Purkinje cell (primary cell): Measurements from ENCODE around the gene BLMH. TPM values are rescaled to one million over a fixed set of nuclear protein-coding genes. Genes with fewer than 3 reads are reported as not detected.

Source experiments
- polyA plus RNA-seq: library from polyadenylated mRNA; unstranded; fragments of >200 nt; fragmentation: Nextera tagmentation; gene quantifications from 2 replicates; pipeline ENCODE4 v1.2.1, GENCODE V29; 2014

Gene BLMH
- polyA plus RNA-seq, result 2.5 and 7.5 TPM in 2 replicates

GRCh38 chr17:30291543-30292285, at the start of gene BLMH:
Gene BLMH (minus strand): TSS chr17:30291944. CDS start chr17:30291819, 125 bp downstream.

GRCh38 chr17:30333503-30334360, 42.0 kb upstream of the BLMH start, which contains the start of gene TMIGD1:
Gene TMIGD1 (minus strand): TSS chr17:30334057. CDS start chr17:30332133, 1,924 bp downstream.

GRCh38 chr17:30235386-30236296, 56.1 kb downstream of the BLMH start, which contains the start of gene SLC6A4:
Gene SLC6A4 (minus strand): TSS chr17:30235697. CDS start chr17:30221958, 13,739 bp downstream.

Other genes starting within 250 kb of the BLMH start
- 77.6 and 115 TPM in 2 replicates for gene NSRP1, start 175.1 kb downstream of the BLMH start, polyA plus RNA-seq
- not detected in 2 replicates for gene SLC6A4, start 56.2 kb downstream of the BLMH start, polyA plus RNA-seq
- gene TMIGD1, start 42.1 kb upstream of the BLMH start, polyA plus RNA-seq, result not detected in 2 replicates
- 14.3 and 15.2 TPM in 2 replicates for gene CPD, start 87.0 kb upstream of the BLMH start, polyA plus RNA-seq
- 84.0 and 84.1 TPM in 2 replicates for gene GOSR1, start 185.5 kb upstream of the BLMH start, polyA plus RNA-seq